ENCODE results near the gene PHLDB2. TPM values are rescaled to one million over a fixed set of nuclear protein-coding genes. Genes with fewer than 3 reads are reported as not detected.
"Not testable (repeated sequence)": the region's sequence is repeated elsewhere in the genome, so short reads cannot be mapped to it uniquely, and the experiment has no call there.

Gene PHLDB2
- total RNA-seq: 63.8 TPM
- polyA plus RNA-seq (ENCODE audit: insufficient read depth in 1 of 8, insufficient read length in 8 of 8, low replicate concordance in 1 of 8): 10 to 100 TPM; 52.4 to 83.6 (median 63.4) TPM
- long read RNA-seq, donor 1, full-length matches to known transcripts: 5 of 5 reads
- long read RNA-seq, donor 1, partial matches to known transcripts: 0 of 5 reads
- long read RNA-seq, donor 1, other reads (novel, unspliced or antisense): 0 of 5 reads
- long read RNA-seq, donor 2: 0 reads
- long read RNA-seq, donor 3, full-length matches to known transcripts: 8 of 8 reads
- long read RNA-seq, donor 3, partial matches to known transcripts: 0 of 8 reads
- long read RNA-seq, donor 3, other reads (novel, unspliced or antisense): 0 of 8 reads
- long read RNA-seq, donor 4, full-length matches to known transcripts: 4 of 4 reads
- long read RNA-seq, donor 4, partial matches to known transcripts: 0 of 4 reads
- long read RNA-seq, donor 4, other reads (novel, unspliced or antisense): 0 of 4 reads
- long read RNA-seq, donor 5, full-length matches to known transcripts: 7 of 7 reads
- long read RNA-seq, donor 5, partial matches to known transcripts: 0 of 7 reads
- long read RNA-seq, donor 5, other reads (novel, unspliced or antisense): 0 of 7 reads
- long read RNA-seq, donor 6, full-length matches to known transcripts: 3 of 3 reads
- long read RNA-seq, donor 6, partial matches to known transcripts: 0 of 3 reads
- long read RNA-seq, donor 6, other reads (novel, unspliced or antisense): 0 of 3 reads
- long read RNA-seq, donor 7, full-length matches to known transcripts: 6 of 6 reads
- long read RNA-seq, donor 7, partial matches to known transcripts: 0 of 6 reads
- long read RNA-seq, donor 7, other reads (novel, unspliced or antisense): 0 of 6 reads
- long read RNA-seq, donor 8: 0 reads
- long read RNA-seq, donor 9, partial matches to known transcripts: 0 of 1 reads
- long read RNA-seq, donor 9, other reads (novel, unspliced or antisense): 0 of 1 reads
- long read RNA-seq, donor 10, full-length matches to known transcripts: 7 of 7 reads
- long read RNA-seq, donor 10, partial matches to known transcripts: 0 of 7 reads
- long read RNA-seq, donor 10, other reads (novel, unspliced or antisense): 0 of 7 reads
- long read RNA-seq, donor 11, full-length matches to known transcripts: 3 of 3 reads
- long read RNA-seq, donor 11, partial matches to known transcripts: 0 of 3 reads
- long read RNA-seq, donor 11, other reads (novel, unspliced or antisense): 0 of 3 reads

DNA sequence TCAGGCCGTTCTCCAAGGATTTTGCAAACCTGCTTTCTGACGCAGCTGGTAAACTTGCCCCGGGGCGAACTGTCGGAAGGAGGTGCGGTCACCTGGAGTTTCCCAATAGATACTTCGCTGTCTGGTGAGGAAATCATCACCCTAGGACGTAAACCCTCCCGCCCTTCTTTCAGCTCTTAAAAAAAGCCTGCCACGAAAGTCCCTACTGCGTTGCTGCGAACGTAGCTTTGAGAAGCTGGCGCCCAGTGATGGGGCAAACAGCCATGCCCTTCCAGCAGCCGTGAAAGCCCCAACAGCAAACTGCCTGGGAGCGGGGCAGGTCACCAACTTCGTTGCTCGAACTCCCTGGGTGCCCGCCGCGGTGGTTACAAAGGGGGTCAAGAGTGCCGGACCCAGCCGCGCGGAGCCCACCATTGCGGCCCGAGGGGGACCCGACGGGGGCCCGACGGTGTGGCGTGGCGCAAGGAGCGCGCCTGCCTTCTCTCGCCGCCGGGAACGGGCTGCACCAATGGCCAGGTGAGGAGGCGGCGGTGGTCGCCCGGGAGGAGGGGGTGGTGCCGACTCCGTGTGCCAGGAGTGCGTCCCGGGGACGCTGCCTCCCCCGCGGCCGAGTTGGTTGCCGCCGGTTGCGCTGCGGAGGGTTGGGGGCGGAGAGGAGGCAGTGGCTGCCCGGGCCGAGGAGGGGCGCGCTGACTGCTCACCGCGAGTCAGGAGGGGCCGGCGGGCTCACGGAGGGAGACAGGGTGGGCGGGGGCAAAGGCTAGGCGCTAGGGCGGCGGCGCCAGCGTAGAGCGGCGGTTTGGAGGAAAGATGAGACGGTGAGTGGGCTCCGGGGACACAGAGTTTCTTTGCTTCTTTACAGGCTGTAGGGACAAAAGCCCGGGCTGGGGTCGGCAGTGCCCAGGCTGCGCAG lies at the start of gene PHLDB2:
PHLDB2 (plus strand) TSS at position 205 of the 913 bp plus-strand sequence. CDS start 24,813 bp downstream, outside the sequence.
- Histone ChIP-seq H3K4me1 (ENCODE audit: control insufficient read depth, insufficient read depth, low read length) (peaks cover 16% of the 10 kb centered on the region), H3K36me3 (ENCODE audit: control insufficient read depth, insufficient read depth, low read length) (no peaks in the 10 kb centered on the region), H3K27ac (ENCODE audit: low read length) (peak within 1 kb of the TSS; percentile 93), H3K9me3 (replicated peaks; ENCODE audit: control insufficient read depth, low read depth, low read length) (no peaks in the 10 kb centered on the region), H3K4me3 (ENCODE audit: low read length) (peak within 1 kb of the TSS; percentile 68), H3K27me3 (ENCODE audit: control insufficient read depth, insufficient read depth, low read length) (no peaks in the 10 kb centered on the region)
- under 1% methylated on average over 68 of the region's 78 CpGs for WGBS (ENCODE audit: insufficient coverage)
- DNase-seq: peak; percentile 91

DNA sequence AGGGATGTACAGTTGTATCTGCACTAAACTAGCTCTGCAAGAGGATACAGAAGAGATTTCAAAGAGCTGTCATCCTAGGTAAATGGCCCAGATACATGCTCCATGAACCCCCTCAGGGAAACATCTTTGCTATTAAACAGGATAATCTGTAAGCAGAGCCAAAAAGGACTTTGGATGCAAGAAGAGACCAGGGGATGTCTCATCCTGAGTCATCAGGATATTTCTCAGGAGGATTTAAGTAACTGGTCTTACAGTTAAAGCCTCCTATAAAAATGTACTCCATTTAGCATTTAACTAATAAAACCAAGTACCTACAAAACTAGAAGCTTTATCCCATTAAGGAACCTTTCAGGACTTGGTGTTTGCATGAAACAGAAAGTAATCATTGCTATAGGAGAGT lies 48.2 kb upstream of the PHLDB2 start:
- H3K9me3 ChIP-seq (replicated peaks; ENCODE audit: control insufficient read depth, low read depth, low read length): no peaks in the 10 kb centered on the region
- H3K27me3 ChIP-seq (ENCODE audit: control insufficient read depth, insufficient read depth, low read length): no peaks in the 10 kb centered on the region
- peak; percentile 44 for DNase-seq
- no peak overlapping the region for H3K4me3 ChIP-seq (ENCODE audit: low read length)
- H3K36me3 ChIP-seq (ENCODE audit: control insufficient read depth, insufficient read depth, low read length): no peaks in the 10 kb centered on the region
- H3K4me1 ChIP-seq (ENCODE audit: control insufficient read depth, insufficient read depth, low read length): no peaks in the 10 kb centered on the region
- no peak overlapping the region for H3K27ac ChIP-seq (ENCODE audit: low read length)

GRCh38 chr3:111811811-111812210 lies 47.3 kb upstream of the PHLDB2 start:
- no peaks in the 10 kb centered on the region for H3K9me3 ChIP-seq (replicated peaks; ENCODE audit: control insufficient read depth, low read depth, low read length)
- no peak for DNase-seq
- no peak overlapping the region for H3K27ac ChIP-seq (ENCODE audit: low read length)
- no peaks in the 10 kb centered on the region for H3K4me1 ChIP-seq (ENCODE audit: control insufficient read depth, insufficient read depth, low read length)
- H3K27me3 ChIP-seq (ENCODE audit: control insufficient read depth, insufficient read depth, low read length): no peaks in the 10 kb centered on the region
- H3K4me3 ChIP-seq (ENCODE audit: low read length): no peak overlapping the region
- H3K36me3 ChIP-seq (ENCODE audit: control insufficient read depth, insufficient read depth, low read length): no peaks in the 10 kb centered on the region
- no CpG with 5 or more reads among the region's 1 CpG for WGBS (ENCODE audit: insufficient coverage)

DNA sequence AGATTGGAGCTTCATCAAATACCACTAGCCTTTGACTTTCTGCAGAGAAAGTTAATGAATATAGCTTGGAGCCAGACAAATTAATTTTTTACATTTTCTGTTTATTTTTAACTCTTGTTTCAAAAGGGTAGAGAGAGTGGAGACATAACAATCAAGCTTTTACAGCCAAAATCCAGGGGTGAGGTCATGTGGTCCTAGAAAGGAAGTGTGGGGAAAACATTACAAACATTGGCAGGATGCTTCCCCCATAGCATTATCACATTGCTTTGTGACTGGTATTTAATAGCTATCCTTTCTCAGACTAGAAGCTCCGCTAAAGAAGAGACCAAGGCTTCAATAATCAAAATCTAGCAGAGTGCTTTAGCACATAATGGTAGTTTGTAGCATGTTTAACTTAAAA lies 46.4 kb upstream of the PHLDB2 start:
- Histone ChIP-seq H3K4me1 (ENCODE audit: control insufficient read depth, insufficient read depth, low read length) (no peaks in the 10 kb centered on the region), H3K27me3 (ENCODE audit: control insufficient read depth, insufficient read depth, low read length) (no peaks in the 10 kb centered on the region), H3K36me3 (ENCODE audit: control insufficient read depth, insufficient read depth, low read length) (no peaks in the 10 kb centered on the region), H3K9me3 (replicated peaks; ENCODE audit: control insufficient read depth, low read depth, low read length) (no peaks in the 10 kb centered on the region), H3K27ac (ENCODE audit: low read length) (peak overlapping the region; percentile 47), H3K4me3 (ENCODE audit: low read length) (no peak overlapping the region)
- DNase-seq: peak; percentile 28
- WGBS (ENCODE audit: insufficient coverage): no CpG with 5 or more reads among the region's 1 CpG

DNA sequence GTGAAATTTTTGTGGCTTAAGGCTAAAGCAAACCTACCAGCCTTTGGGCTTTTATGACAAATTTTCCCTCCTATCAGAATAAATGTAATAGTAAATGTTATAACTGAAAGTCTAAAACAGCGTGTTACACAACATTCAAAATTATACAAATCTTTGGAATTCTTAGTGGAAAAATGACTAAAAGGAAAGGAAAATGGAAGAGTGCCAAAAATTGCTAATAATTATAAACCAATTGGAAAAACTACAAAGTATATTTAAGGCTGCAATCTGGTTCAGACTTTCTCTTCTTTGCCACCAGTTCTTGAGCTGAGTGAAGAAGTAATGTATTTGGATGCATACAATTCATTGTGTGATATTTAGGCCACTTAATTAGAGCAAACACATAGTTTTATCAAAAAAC lies 45.6 kb upstream of the PHLDB2 start:
- Histone ChIP-seq H3K4me3 (ENCODE audit: low read length) (no peak overlapping the region), H3K9me3 (replicated peaks; ENCODE audit: control insufficient read depth, low read depth, low read length) (no peaks in the 10 kb centered on the region), H3K27me3 (ENCODE audit: control insufficient read depth, insufficient read depth, low read length) (no peaks in the 10 kb centered on the region), H3K4me1 (ENCODE audit: control insufficient read depth, insufficient read depth, low read length) (no peaks in the 10 kb centered on the region), H3K27ac (ENCODE audit: low read length) (no peak overlapping the region), H3K36me3 (ENCODE audit: control insufficient read depth, insufficient read depth, low read length) (no peaks in the 10 kb centered on the region)
- no CpG with 5 or more reads among the region's 1 CpG for WGBS (ENCODE audit: insufficient coverage)
- DNase-seq: no peak

- WGBS (ENCODE audit: insufficient coverage): 75% methylated on average over 1 of the region's 1 CpG
Measured at GRCh38 chr3:111813979-111814378, 45.1 kb upstream of the PHLDB2 start.

GRCh38 chr3:111816771-111817170 lies 42.3 kb upstream of the PHLDB2 start:
- H3K4me1 ChIP-seq (ENCODE audit: control insufficient read depth, insufficient read depth, low read length): not testable (repeated sequence)
- 86% methylated on average over 1 of the region's 1 CpG for WGBS (ENCODE audit: insufficient coverage)

More at GRCh38 chr3:111813979-111814378, 45.1 kb upstream of the PHLDB2 start:
- no peaks in the 10 kb centered on the region for H3K4me1 ChIP-seq (ENCODE audit: control insufficient read depth, insufficient read depth, low read length)
- no peak overlapping the region for H3K27ac ChIP-seq (ENCODE audit: low read length)
- no peak overlapping the region for H3K4me3 ChIP-seq (ENCODE audit: low read length)
- no peaks in the 10 kb centered on the region for H3K36me3 ChIP-seq (ENCODE audit: control insufficient read depth, insufficient read depth, low read length)
- no peak for DNase-seq
- no peaks in the 10 kb centered on the region for H3K9me3 ChIP-seq (replicated peaks; ENCODE audit: control insufficient read depth, low read depth, low read length)
- no peaks in the 10 kb centered on the region for H3K27me3 ChIP-seq (ENCODE audit: control insufficient read depth, insufficient read depth, low read length)

DNA sequence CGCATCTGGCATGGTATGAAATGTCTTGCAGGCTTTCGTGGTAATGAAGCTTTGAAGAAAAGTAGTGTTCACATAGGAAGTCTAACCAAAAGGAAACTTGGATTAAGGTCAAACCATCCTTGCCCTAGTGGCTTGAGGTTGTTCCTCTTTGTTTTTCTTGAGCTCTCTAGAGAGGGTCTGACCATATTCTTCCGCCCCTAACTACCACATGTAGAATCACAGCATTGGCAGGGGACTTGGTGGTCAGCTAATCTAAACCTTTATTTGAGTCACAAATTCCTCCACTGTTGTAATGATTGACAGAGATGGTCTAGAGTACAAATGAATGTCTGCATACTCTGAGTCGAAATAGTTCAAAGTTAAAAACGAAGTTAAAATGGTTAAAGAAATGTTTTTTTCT lies 39.1 kb upstream of the PHLDB2 start:
- Histone ChIP-seq H3K4me3 (ENCODE audit: low read length) (no peak overlapping the region), H3K27me3 (ENCODE audit: control insufficient read depth, insufficient read depth, low read length) (no peaks in the 10 kb centered on the region), H3K36me3 (ENCODE audit: control insufficient read depth, insufficient read depth, low read length) (no peaks in the 10 kb centered on the region), H3K4me1 (ENCODE audit: control insufficient read depth, insufficient read depth, low read length) (peaks cover 4% of the 10 kb centered on the region), H3K27ac (ENCODE audit: low read length) (no peak overlapping the region), H3K9me3 (replicated peaks; ENCODE audit: control insufficient read depth, low read depth, low read length) (peaks cover 4% of the 10 kb centered on the region)
- WGBS (ENCODE audit: insufficient coverage): 80% methylated on average over 1 of the region's 5 CpGs
- no peak for DNase-seq

More at GRCh38 chr3:111816771-111817170, 42.3 kb upstream of the PHLDB2 start:
- H3K27me3 ChIP-seq (ENCODE audit: control insufficient read depth, insufficient read depth, low read length); H3K27ac ChIP-seq (ENCODE audit: low read length); H3K36me3 ChIP-seq (ENCODE audit: control insufficient read depth, insufficient read depth, low read length); H3K9me3 ChIP-seq (replicated peaks; ENCODE audit: control insufficient read depth, low read depth, low read length); H3K4me3 ChIP-seq (ENCODE audit: low read length); DNase-seq: not testable (repeated sequence)

DNA sequence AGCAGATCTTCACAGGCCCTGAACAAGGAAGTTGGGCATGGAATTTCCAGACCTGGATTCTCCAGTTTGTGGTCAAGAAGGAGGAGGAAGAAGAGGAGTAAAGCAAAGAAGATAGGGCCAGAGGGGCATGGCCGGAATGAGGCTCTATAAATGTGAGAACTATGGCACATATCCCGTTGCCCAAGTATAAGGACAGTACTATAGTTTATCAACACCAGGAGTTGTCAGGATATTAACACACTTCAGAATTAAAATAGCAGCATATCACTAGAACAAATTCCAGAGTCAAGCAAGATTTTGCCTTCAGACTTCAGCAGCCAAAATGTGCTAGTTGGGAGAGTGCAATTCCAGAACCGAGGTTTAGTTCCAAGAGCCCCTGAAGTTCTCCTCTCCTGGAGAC lies 38.4 kb upstream of the PHLDB2 start:
- peaks cover 4% of the 10 kb centered on the region for H3K9me3 ChIP-seq (replicated peaks; ENCODE audit: control insufficient read depth, low read depth, low read length)
- H3K4me1 ChIP-seq (ENCODE audit: control insufficient read depth, insufficient read depth, low read length): peaks cover 4% of the 10 kb centered on the region
- DNase-seq: no peak
- no peak overlapping the region for H3K27ac ChIP-seq (ENCODE audit: low read length)
- WGBS (ENCODE audit: insufficient coverage): no CpG with 5 or more reads among the region's 3 CpGs
- H3K27me3 ChIP-seq (ENCODE audit: control insufficient read depth, insufficient read depth, low read length): no peaks in the 10 kb centered on the region
- H3K4me3 ChIP-seq (ENCODE audit: low read length): no peak overlapping the region
- H3K36me3 ChIP-seq (ENCODE audit: control insufficient read depth, insufficient read depth, low read length): no peaks in the 10 kb centered on the region

All from muscle of leg (tissue), 16 donors.